GM21786 (cell line): Measurements from ENCODE around the gene POGLUT3.

Experiments used
- ATAC-seq: cut with Tn5 transposase; IDR thresholded peaks from one replicate; pipeline ENCODE4 v1.9.1; 2021; ENCODE audit not compliant: unreplicated experiment

POGLUT3 gene

GRCh38 chr11:108501396-108501795 is 3.2 kb upstream of the POGLUT3 start:
- no peak for ATAC-seq

DNA sequence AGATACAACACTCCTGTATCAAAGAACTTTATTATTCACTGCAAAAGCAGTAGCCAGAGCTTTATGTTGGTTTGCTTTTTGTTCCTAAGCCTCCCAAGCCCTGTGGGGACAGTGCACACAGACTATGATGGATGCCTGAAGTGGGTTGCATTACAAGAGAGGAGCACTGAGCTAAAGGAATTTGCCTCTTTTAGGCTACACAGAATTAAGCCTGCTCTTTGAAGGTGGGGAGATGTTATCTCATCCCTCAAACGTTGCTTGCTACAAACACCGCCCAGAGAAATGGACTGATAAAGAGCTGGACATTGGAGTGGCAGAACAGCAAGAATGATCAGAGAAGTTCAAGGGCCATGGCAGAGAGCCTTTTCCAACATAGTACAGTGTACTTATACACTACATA is 2.5 kb upstream of the POGLUT3 start:
- ATAC-seq: no peak

GRCh38 chr11:108500169-108500568 is 2.0 kb upstream of the POGLUT3 start:
- no peak for ATAC-seq

DNA sequence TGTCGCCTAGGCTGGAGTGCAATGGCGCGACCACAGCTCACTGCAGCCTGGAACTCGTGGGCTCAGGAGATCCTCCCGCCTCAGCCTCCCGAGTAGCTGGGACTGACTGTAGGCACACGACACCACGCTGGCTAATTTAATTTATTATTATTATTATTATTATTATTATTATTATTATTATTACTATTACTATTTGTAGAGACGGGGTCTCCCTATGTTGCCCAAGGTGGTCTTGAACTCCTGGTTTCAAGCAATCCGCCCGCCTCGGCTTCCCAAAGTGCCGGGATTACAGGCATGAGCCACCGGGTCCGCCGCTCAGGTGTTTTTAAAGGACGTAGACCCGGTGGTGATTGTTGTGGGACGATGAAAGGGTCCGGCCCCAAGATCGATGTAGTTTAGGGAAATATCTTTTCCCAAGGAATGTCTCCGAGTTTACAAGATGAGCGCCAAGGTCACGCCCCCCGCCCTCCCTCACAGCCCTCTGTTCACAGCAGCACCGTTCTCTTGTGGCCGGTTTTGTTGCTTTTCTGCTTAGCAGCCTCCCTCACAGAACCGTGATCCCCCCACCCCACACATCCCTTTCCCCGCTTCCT is 728 bp upstream of the POGLUT3 start:
- ATAC-seq: no peak

DNA sequence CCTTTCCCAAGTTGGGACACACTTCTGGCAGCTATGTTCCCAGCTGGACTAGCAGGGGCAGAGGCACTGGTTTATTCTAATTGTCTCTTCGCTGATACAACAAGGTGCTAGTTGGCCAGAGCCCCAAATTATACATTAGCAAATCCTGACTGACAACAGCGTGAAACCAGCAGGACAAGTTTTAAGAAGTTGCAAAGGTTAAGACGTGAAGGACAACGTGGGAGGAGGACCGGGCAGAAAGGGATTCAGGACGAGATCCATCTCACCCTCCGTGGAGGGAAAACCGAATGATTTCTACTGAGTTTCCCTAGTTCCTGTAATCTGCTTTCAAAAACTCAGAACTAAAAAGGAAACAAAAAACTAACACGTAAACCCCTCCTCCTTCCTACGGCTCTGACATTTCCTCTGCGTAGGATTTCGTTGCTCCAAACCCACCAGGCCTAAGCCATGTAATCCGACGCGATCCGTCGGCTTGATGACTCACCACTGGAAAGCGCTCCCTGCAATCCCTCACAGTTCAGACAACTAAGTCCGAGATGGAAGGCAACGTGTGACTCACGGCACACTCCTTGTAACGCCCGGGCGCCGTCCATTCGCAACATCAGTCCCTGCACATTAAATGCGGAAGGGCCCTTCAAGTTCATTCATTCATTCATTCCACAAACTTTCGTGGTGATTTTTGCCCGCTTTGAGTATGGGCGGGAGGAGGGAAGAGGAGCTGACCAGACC is 703 bp downstream of the POGLUT3 start:
- ATAC-seq: peak; percentile 56

- ATAC-seq: no peak
Measured at GRCh38 chr11:108496643-108497256, 1.4 kb downstream of the POGLUT3 start.

GRCh38 chr11:108495326-108495725 is 2.9 kb downstream of the POGLUT3 start:
- no peak for ATAC-seq

DNA sequence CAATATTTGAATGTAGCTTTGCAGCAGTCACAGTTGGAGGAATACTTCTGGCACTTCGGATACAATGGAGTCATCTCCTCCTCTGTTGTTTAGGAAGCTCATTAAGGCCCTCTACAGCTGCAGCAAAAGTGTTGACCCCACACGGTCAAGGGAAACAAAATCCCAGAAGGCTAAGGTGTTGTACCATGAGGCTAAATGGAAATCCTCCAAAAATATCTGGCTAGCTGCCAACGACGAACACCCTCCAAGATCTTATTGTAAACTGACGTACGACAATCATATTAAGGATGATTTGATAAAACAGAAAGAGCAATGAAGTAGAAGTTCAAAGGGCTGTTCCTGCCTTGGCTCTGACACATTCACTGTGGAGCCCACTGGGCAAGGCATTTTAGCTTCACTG is 4.0 kb downstream of the POGLUT3 start:
- ATAC-seq: no peak

DNA sequence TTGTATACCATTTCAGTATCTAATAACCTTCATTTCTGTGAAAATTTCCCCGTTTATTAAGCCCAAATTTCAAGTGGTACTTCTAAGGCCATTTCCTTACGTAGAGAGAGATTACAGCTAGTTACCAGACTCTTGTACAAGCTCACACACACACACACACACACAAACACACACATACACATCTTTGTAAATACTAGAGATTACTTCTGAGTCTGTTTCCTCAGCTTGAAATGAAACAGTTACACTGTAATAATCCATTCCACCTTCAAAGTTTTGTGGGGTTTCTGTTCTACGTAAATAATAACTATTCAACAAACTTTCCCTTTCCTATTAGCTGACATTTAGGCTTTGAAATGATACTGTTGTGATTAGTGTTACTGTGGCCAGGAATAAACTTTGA is 6.2 kb downstream of the POGLUT3 start:
- ATAC-seq: no peak

DNA sequence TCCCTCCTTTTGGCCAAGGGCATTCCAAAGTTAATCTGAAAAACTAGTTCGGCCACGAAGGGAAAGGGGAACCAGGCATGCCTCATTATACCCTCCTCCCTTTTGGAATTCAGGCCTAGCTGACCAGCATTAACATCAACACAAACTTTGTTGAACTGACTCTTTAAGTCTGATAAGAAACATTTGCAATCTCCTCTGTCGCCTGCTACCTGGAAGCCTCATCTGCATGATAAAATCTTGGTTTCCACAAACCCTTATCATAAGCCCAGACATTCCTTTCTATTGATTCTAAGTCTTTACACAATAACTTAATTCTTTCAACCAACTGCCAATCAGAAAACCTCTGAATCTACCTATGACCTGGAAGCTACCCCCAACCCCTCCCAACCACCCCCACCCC is 11.4 kb downstream of the POGLUT3 start:
- ATAC-seq: no peak

DNA sequence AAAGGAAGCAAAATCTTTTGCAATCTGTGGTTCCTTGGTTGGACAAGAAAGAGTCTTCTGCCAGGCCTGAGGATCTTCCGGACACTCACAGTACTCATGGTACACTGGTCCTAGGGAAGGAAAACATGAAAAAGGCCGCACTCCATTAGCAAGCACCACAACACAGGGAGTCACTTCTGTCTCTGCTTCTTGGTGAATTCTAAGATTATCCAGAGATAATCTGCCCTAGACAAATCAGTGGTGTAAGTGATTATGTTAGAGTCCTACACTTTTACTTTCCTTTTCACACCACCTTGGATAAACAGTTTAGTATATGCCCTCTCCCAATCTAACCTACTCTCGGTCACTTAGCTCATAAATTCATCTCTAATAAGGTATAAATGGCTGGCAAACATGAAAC is 11.9 kb downstream of the POGLUT3 start:
- no peak for ATAC-seq

DNA sequence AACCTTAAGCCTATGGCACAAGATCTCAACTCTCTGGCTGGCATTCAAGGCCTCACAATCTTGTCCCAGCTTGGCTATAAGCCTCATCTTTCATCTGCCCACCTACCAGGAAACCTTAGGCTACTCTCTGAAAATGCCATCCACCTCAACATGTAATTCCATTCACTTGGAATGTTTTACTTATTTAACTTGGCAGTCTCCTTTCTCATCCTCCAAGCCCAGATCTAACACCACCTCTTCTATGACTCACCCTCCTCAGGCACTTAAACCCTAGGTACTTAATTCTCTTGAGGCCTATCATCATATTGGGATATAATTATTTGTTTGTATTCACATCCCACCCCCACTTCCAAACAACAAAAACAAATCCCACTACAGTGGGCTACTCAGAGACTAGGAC is 15.0 kb downstream of the POGLUT3 start:
- no peak for ATAC-seq

GRCh38 chr11:108474664-108475463 is 23.3 kb downstream of the POGLUT3 start:
- ATAC-seq: no peak

DNA sequence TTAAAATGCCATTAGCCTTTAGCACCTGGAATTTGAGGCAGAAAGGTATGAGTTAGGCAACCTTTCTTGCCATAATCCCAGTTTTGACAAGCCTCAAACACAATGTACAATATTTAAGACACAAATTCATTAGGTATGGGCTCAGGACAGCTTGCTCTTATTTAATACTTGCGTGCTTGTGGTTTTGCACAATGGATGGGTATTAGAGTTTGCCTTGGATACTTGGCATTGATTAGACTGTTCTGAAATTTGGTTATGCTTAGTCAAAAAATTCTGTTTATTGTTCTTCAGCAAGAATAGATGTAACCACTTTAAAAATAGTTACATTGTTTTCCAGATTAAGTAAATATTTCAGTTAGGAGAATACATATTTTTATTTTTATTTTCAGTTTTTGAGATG is 25.5 kb downstream of the POGLUT3 start:
- no peak for ATAC-seq

DNA sequence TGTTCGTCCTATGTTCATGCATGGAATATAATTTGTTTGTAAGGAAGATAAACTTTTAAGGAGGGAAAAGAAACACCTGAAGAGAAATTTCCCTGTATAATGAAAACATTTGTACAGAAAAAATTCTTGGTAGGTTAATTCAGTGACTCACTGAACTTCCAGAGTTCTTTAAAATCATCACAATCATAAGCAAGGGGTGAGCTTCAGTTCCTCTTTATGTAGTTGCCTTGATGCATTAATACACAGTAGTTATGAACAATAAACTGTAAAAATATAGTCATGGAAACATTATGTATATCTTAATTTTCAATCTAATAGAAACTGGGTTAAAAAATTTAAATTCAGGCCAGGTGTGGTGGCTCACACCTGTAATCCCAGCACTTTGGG is 29.7 kb downstream of the POGLUT3 start:
- ATAC-seq: no peak

DNA sequence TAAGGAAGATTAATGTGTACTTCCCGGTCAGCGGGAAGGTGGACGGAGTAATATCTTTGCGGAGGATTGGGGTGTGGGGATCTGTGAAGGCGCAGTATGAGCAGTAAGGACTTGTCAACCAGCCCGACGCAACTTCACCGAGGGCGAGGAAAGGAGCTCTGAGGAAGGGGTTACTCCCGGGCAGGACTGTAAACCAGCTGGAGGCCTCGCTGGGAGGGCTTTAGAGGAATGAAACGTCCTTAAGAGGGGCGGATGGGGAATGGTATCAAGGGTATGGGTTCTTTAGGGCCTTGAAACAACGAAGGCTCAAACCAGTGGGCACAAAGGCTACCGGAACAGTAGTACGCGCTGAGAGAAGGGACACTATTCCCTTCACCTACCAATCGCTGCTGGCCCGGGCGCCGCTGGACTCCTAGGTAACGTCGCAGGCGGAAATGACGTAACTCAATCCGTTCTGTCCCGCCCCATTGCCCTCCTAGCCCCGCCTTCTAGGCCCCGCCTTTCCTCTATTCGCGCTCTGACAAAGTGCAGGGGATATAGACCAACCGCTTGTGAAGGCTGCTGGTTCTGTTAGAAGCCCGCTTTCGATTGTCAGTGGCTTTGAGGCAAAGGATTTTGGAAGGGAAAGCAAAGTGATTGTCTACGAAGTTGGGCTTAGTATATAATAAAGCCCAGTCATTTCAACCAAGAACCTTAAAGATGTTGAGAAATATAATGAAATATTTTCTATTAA is 30.9 kb downstream of the POGLUT3 start, which contains the start of gene C11orf65:
TSS of gene C11orf65 (minus strand) at position 439 of the 733 bp plus-strand sequence. CDS start 5,970 bp downstream, outside the sequence.
- peak; percentile 99 for ATAC-seq

- ATAC-seq: no peak
Measured at GRCh38 chr11:108466405-108466804, 31.8 kb downstream of the POGLUT3 start.

DNA sequence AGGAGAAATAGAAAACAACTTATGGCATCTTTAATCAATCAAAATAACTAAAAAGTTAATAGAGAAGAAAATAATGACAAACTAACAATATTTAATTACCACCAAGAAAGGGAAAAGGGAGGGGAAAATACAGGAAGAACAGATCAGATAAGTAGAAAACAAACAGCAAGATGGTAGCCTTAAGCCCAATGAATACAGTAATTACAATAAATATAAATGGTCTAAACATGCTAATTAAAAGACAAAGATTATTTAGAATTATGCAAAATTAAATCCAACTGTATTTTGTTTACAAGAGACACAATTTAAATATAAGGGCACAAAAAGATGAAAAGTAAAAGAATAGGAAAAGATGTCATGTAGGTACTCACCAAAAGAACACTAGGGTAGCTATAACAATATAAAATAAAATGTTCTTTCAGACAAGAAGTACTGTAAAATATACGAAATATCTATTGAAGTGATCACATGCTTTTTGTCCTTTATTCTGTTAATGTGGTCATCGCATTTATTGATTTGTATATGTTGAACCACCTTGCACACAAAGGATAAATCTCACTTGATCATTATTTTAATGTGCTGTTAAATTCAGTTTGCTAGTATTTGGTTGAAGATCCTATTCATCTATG is 44.9 kb downstream of the POGLUT3 start:
- ATAC-seq: no peak
